Left lung (tissue), 10 donors: ENCODE results near the gene MC4R. TPM values are rescaled to one million over a fixed set of nuclear protein-coding genes. Genes with fewer than 3 reads are reported as not detected.

Experiments used
- ATAC-seq: fragments of 200-7000 bp; cut with Tn5 transposase; one replicate; pipeline ENCODE4 v1.9.1; 2020; ENCODE audit warnings: moderate library complexity
- DNase-seq, 4 donors: peaks; one replicate each; pipeline ENCODE4 v3.0.0-alpha.2; 2013 to 2020
- H3K27ac ChIP-seq, 2 donors: fragments of 200-600 bp; sonication (generic) in 1 of 2; one replicate each; pipeline versions ENCODE4 v1.5.0 to v1.8.0; 2020 to 2021
- H3K27me3 ChIP-seq, 2 donors: fragments of 200-600 bp; sonication (generic) in 1 of 2; one replicate each; pipeline versions ENCODE4 v1.5.0 to v1.8.0; 2020 to 2021
- H3K36me3 ChIP-seq, 2 donors: fragments of 200-600 bp; sonication (generic) in 1 of 2; one replicate each; pipeline versions ENCODE4 v1.5.0 to v1.8.0; 2020 to 2021
- H3K4me1 ChIP-seq, 2 donors: fragments of 200-600 bp; one replicate each; pipeline ENCODE4 v1.8.0; 2021
- H3K4me3 ChIP-seq, 2 donors: fragments of 200-600 bp; sonication (generic) in 1 of 2; one replicate each; pipeline versions ENCODE4 v1.5.0 to v1.8.0; 2020 to 2021; ENCODE audit warnings: mild to moderate bottlenecking in 1 of 2
- H3K9me3 ChIP-seq, 2 donors: fragments of 200-600 bp; sonication (generic) in 1 of 2; one replicate each; pipeline versions ENCODE4 v1.5.0 to v1.8.0; 2020 to 2021
- intact Hi-C, 2 donors: fragments of 100-400 bp; cut with DNase I; formaldehyde crosslinking; loops; one replicate each; pipeline versions ENCODE4 v1.11.2 to v1.14.2; 2022
- polyA plus RNA-seq, 6 donors: library from polyadenylated mRNA; unstranded; fragments of 120-200 nt; gene quantifications; one replicate each; pipeline ENCODE4 v1.2.1, GENCODE V29; 2013; ENCODE audit not compliant: insufficient read length in 6 of 6
- total RNA-seq, 2 donors: library from RNA; stranded (reverse); fragmentation: NEBNext Ultra II Directional; extraction: Animal tissue kit (Norgen Biotek cat#: 25700); gene quantifications; one replicate each; pipeline ENCODE4 v1.2.1, GENCODE V29; 2021
- TF ChIP-seq, protein P1 (sequence below), 2 donors: fragments of 200-600 bp; sonication (generic) in 1 of 2; IDR thresholded peaks; one replicate each; pipeline versions ENCODE4 v1.5.0 to v1.8.0; 2021; ENCODE audit warnings: antibody characterized with exemption in 2 of 2
- donor health status: DM: no; HTN: yes; CAD: no.
- donor health status: DM: no; HTN: no; CAD: no.

Gene MC4R
- total and polyA plus RNA-seq, 8 donors: 0.16 to 1.4 (median 0.73) TPM

DNA sequence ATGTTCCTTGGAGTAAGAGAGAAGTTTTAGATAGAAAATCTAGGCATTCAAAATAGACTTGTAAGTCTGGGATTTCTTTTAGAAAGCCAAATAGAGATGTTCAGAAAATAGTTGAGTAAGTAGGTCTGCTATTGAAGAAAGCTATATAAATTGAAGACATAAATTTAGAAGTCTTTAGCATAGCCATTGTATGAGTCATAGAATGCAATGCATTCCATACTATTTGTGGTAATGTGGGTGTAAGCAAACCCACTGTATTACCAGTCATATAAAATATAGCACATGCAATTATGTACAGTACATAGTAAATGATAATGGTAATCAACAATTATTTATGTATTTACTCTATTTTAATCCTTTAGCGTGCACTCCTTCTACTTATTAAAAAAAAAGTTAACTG is 14.1 kb downstream of the MC4R start:
- no peak for DNase-seq
- H3K27me3 ChIP-seq: no peaks in the 10 kb centered on the region
- TF ChIP-seq, protein P1, sequence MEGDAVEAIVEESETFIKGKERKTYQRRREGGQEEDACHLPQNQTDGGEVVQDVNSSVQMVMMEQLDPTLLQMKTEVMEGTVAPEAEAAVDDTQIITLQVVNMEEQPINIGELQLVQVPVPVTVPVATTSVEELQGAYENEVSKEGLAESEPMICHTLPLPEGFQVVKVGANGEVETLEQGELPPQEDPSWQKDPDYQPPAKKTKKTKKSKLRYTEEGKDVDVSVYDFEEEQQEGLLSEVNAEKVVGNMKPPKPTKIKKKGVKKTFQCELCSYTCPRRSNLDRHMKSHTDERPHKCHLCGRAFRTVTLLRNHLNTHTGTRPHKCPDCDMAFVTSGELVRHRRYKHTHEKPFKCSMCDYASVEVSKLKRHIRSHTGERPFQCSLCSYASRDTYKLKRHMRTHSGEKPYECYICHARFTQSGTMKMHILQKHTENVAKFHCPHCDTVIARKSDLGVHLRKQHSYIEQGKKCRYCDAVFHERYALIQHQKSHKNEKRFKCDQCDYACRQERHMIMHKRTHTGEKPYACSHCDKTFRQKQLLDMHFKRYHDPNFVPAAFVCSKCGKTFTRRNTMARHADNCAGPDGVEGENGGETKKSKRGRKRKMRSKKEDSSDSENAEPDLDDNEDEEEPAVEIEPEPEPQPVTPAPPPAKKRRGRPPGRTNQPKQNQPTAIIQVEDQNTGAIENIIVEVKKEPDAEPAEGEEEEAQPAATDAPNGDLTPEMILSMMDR (IDR thresholded peaks at IDR 0.05): no peak

DNA sequence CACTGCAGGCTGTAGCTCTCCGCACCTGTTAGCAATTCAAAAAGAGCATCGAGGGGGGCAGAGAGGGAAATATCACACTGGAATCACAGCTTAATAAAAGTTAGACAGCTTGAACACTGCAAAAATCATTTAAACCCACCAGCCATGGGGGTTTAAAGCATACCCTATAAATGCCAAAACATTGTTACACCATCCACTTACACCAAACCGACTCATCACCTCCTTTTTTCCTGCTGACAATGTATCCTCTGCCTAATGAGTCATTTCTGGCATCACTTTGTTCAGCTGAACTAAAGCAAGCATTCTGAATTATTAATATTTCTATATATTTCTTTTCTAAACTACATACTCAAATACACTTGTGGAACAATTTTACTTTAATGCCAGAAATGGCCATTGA is 21.6 kb downstream of the MC4R start:
- Histone ChIP-seq H3K4me1 (no peaks in the 10 kb centered on the region), H3K9me3 (no peaks in the 10 kb centered on the region), H3K27ac (no peak overlapping the region), H3K36me3 (no peaks in the 10 kb centered on the region), H3K4me3 (no peak overlapping the region), H3K27me3 (no peaks in the 10 kb centered on the region)
- DNase-seq (no peak), ATAC-seq (no peak)
- TF ChIP-seq, protein P1 (IDR thresholded peaks at IDR 0.05): no peak
- intact Hi-C loops: no loop called here

More for the DNA sequence above, 14.1 kb downstream of the MC4R start:
- no peaks in the 10 kb centered on the region for H3K4me1 ChIP-seq
- no peaks in the 10 kb centered on the region for H3K36me3 ChIP-seq
- no peak for ATAC-seq
- intact Hi-C loops: no loop called here
- H3K4me3 ChIP-seq: no peak overlapping the region
- no peaks in the 10 kb centered on the region for H3K9me3 ChIP-seq
- no peak overlapping the region for H3K27ac ChIP-seq

DNA sequence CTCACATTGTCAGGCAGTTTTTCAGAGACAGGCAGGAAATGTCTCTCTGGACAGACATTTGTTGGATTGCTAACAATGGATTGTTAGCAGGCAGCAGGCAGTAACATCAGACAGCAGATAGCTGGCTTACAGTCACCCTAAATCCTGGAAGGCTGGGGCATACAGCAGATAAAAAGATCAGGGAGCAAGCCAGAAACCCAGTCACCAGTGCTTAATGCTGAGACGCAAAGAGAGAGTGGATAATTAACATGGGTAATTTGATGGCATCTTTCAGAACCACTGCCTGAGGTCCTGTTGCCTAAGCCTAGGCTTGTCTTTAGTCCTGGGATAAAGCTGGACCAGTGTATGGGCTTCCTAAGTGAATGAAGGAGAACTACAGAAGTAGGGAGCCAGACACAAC is 22.4 kb downstream of the MC4R start:
- no peaks in the 10 kb centered on the region for H3K4me1 ChIP-seq
- no peaks in the 10 kb centered on the region for H3K27me3 ChIP-seq
- ATAC-seq: no peak
- intact Hi-C loops: no loop called here
- H3K9me3 ChIP-seq: no peaks in the 10 kb centered on the region
- no peak overlapping the region for H3K27ac ChIP-seq
- TF ChIP-seq, protein P1 (IDR thresholded peaks at IDR 0.05): no peak
- H3K4me3 ChIP-seq: no peak overlapping the region
- H3K36me3 ChIP-seq: no peaks in the 10 kb centered on the region
- no peak for DNase-seq

DNA sequence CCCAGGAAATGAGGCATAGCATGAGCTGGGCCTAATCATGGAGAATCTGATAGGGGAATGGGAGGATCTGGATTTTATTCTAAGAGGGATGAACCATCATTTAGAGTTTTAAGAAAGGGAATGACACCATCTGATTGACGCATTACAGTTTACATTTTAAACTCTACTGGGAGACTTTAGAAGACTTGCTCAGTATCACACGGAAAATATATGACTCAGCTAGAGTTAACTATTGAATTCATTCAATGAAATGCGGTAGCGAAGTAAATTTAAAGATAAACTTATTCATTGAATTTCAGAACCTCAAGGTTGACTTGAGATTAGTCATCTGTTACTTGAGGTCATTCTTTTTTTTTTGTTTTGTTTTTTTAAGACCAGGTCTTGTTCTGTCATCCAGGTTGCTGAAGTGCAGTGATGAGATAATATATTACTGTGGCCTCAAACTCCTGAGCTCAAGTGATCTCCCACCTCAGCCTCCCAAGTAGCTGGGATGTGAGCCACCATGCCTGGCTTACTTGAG is 25.0 kb downstream of the MC4R start:
- no peaks in the 10 kb centered on the region for H3K9me3 ChIP-seq
- no peaks in the 10 kb centered on the region for H3K4me1 ChIP-seq
- no peaks in the 10 kb centered on the region for H3K27me3 ChIP-seq
- H3K36me3 ChIP-seq: no peaks in the 10 kb centered on the region
- H3K4me3 ChIP-seq: no peak overlapping the region
- intact Hi-C loops: no loop called here
- ATAC-seq: no peak
- DNase-seq: no peak
- no peak overlapping the region for H3K27ac ChIP-seq
- TF ChIP-seq, protein P1 (IDR thresholded peaks at IDR 0.05): no peak

DNA sequence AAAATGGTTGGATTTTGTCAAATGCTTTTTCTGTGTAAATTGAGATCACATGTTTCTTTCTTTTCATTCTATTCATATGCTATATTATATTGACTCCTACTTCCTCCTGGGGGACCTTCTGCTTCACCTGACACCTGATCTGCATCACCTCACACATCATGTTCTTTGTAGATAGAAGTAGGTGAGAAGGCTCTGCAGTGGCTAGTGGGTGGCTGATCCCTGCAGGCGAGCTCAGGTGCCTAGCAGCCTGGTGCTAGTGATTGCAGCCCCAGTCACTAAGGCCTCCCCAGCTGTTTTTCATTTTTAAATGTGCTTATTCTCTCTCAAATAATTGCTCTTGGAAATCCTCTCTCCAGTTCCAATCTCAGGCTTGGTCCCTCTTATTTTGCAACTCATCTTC is 33.6 kb downstream of the MC4R start:
- H3K27ac ChIP-seq: no peak overlapping the region
- H3K36me3 ChIP-seq: no peaks in the 10 kb centered on the region
- intact Hi-C loops: no loop called here
- no peak overlapping the region for H3K4me3 ChIP-seq
- no peaks in the 10 kb centered on the region for H3K27me3 ChIP-seq
- ATAC-seq: no peak
- TF ChIP-seq, protein P1 (IDR thresholded peaks at IDR 0.05): no peak
- no peaks in the 10 kb centered on the region for H3K9me3 ChIP-seq
- H3K4me1 ChIP-seq: no peaks in the 10 kb centered on the region
- peak in 1 of 4 donors; percentile 10 for DNase-seq
